ENCODE results near the gene TIMM17A.

TIMM17A gene

DNA sequence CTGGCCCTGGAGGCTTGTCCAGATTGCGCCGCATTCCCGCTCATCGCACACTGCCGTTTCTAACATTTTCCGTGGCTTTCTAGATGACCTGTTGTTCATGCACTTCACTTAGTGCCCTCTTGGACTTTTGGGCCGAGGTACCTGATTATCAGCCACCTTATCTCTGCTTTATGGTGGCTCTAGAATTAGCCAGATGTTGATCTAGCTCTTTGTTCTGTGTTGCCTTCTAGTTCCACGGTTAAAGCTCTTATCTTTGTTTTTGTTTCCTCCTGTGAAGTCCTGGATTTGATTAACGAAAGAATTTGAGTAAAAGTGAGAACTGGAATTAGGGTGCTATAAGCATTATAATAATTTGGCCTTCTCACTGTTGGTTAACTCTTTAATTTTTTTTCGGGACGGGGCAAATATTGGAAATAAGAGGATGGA, 28.1 kb downstream of the TIMM17A start:
- no peak for DNase-seq (ENCODE audit: low read depth)

DNA sequence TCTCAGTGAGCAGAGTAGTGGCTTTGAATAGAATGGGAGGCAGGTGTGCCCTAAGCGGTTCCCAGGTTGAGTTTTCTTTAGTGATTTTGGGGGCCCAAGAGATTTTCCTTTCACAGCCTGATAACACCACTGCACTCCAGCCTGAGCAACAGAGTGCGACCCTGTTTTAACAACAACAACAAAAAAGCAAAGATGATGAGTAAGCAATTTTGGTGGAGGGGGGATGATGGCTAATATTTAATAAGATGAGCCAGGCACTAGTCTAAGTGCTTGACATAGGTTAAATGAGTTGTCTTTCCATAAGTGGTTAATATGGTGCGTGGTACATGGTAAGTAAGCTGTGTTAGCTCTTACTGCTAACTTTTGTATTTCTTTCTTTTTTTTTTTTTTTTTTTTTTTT, 29.1 kb downstream of the TIMM17A start:
- DNase-seq (ENCODE audit: low read depth): no peak

DNA sequence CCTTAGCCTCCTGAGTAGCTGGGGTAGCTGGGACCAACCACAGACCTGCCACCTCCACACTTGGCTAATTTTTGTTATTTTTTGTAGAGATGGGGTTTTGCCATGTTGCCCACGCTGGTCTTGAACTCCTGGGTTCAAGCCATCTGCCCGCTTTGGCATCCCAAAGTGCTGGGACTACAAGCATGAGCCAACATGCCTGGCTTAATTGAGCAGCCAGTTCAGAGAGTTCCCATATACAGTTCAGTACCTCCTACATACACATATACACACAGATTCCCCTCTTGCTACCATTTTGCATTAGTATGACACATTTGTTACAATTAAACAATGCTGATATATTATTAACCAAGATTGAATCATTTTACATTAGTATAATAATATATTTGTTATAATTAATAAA, 30.1 kb downstream of the TIMM17A start:
- DNase-seq (ENCODE audit: low read depth): no peak

DNA sequence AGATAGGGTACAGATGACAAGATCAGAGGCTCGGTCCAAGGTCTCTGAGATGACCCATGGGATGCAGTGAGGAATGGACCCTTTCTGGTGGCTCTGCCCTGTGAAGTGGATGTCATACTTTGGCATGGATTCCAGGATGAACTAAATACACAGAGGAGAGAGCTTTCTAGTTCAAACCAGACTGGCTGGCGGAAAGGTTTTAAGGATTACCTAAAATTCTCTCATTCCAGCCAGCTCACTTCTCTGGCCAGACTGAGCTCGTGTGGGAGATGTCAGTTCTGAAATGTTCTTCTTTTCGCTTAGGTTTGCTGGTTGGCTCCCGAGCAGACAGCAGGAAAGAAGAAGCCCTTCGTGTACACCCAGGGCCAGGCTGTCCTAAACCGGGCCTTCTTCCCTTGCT, 33.3 kb downstream of the TIMM17A start:
- DNase-seq (ENCODE audit: low read depth): no peak

DNA sequence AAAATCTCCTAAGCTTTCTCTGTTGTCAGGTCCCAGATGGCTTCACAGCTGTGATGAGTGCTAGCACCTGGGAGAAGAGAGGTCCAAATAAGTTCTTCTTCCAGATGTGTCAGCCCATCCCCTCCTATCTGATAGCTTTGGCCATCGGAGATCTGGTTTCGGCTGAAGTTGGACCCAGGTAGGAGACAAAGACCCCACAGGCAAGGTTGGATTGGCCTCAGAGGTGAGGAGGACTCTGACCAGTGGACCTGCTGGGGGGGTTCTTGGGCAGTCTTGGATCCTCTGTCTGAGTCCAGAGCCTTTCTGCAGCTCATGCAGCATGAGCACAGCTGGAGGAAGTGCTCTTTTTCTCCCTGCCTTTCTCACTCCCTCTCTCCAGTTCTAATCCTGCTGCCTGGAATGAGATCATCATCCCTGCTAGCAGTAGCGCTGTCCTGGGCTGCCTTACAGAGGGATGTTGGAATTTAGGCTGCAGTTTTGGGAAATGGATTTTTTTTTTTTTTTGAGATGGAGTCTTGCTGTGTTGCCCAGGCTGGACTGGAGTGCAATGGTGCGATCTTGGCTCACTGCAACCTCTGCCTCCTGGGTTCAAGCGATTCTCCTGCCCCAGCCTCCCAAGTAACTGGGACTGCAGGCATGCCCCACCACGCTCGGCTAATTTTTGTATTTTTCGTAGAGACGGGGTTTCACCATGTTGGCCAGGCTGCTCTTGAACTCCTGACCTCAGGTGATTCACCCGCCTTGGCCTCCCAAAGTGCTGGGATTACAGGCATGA, 34.2 kb downstream of the TIMM17A start:
- DNase-seq (ENCODE audit: low read depth): no peak

DNA sequence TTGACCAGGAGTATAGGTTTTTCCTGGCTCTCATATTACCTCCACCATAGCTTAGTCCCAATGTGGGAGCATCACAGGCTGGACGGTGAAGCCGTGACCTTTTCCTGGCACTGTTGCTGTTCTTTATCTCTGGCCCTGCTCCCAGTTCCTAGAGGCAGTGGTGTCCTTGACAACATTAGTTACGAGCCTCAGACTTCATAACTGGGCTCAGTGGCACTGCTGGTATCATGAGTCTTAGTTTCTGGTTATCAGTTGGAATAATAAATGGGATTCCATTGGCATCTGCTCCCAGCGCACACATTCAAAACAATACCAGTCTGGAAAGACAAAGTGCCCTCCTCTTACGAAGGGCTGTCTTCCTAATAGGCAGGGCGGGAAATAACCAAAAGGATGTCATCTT, 35.1 kb downstream of the TIMM17A start:
- no peak for DNase-seq (ENCODE audit: low read depth)

DNA sequence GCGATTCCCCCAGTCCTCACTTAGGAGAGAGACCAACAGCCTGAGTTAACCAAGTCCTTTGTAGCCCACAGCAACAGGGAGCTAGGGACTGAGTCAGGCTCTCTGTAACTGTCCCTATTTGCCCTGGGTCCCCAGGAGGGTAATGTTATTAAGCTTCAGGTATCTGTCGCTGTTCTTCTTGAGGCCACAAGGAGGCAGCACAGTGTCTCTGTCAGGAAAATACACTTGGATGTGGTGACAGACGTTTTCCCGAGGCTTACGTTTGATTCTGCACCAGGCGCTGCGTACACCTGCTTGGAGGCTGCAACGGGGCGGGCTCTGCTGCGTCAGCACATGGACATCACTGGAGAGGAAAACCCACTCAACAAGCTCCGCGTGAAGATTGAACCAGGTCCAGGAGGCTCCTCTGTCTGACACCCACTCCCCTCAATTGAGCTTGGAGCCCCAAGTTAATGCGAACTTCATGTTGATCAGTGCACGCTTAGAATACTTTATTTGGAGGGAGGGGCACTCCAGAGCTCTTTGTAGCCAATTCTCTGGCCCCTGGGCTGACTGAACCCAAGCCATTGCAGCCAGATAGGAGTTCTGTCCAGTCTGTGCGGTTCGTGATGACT, 44.4 kb downstream of the TIMM17A start:
- no peak for DNase-seq (ENCODE audit: low read depth)

DNA sequence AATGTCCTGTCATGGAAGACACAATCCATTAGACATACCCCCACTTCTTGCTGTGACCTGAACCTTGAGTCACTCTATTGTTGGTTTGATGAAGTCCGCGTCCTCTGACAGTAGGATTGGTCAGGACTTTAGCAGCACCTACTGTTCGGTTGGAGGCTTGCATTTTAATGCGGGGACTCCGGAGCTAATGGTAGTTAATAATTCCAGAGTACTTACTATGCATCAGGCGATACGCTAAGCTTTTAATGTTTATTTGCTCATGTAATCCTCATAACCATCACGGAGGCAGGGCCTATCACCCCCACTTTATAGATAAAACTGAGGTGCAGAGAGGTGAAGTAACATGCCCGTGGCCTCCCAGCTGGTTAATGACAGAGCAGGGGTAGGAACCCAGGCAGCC, 47.2 kb downstream of the TIMM17A start:
- no peak for DNase-seq (ENCODE audit: low read depth)

DNA sequence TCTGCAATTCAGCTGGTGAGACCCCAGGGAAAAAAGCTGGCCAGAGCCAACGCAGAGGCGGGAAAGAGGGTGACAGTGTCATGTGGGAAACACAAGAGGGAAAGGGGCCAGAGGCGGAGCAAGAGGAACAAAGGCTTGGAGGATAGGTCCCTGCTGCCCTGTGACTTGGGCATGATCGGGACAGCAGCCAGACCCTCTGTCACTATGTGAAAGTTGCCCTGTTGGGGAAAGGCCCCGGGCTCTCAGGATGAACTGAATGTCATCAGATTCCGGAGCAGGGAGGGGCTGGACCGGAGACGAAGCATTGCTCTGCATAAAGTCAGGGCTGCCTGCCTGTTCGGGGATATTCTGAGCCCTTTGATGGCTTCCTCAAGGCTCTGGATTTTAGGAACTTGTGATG, 49.4 kb downstream of the TIMM17A start:
- no peak for DNase-seq (ENCODE audit: low read depth)

DNA sequence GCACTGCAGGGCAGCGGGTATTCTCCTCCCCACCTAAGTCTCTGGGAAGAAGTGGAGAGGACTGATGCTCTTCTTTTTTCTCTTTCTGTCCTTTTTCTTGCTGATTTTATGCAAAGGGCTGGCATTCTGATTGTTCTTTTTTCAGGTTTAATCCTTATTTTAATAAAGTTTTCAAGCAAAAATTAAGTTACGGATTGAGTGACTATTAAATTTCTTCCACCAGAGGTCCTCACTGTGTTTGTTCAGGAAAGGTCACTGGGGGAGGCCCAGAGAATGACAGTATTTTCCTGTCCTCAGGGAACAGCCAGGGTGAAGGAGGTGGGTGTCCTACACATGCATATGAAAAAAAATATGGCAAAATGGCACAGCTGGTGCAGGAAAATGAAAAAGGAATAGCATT, 50.7 kb downstream of the TIMM17A start:
- no peak for DNase-seq (ENCODE audit: low read depth)

DNA sequence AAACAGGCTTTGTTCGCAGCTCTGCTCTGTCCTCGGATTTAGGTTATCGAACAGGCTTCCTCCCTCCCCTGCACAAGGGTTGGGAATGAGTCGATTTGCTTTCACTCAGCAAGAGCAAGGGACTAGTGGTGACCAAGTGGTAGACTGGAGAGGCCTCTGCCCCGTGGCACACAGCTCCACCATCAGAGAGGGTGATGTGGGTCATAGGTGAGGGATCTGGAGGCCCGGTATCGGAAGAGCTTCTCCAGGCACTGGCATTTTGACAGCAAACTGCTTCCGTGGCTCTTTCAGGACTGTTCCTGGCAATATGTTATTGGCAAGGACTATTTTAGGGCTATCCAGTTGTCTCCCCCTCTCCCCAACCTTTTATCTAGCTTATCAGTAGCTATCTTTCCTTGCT, 52.0 kb downstream of the TIMM17A start:
- no peak for DNase-seq (ENCODE audit: low read depth)

DNA sequence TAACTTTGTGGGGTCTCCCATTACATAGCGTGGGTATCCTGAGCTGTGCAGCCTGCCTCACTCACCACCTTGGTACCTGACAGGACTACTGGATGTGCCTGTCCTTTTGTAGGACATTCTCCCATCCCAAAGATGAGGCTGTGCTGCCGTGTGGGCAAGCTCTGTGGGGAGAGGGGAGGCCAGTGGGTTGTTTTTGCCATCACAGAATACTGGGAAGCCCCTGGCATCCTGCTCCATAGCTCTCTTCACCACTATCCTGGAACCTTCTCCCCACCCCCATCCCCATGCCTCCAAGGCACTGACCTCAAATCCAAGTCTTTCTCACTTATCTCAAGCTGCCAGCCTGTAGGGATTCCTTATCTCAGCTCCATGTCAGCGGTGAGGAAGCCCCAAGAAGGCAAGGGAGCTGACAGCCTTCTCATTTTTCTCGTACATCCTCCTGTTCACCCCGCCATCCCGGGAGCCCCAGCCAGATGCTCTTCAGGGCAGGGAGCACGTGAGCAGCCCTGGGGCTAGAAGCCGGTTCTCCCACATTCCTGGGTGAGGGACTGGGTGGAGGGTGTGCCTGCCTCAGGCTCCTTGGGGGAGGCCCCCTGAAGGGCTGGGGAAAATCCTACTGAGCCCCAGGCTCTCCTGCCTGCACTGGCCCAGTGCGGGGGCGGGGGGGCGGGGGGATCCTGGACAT, 52.6 kb downstream of the TIMM17A start:
- no peak for DNase-seq (ENCODE audit: low read depth)

DNA sequence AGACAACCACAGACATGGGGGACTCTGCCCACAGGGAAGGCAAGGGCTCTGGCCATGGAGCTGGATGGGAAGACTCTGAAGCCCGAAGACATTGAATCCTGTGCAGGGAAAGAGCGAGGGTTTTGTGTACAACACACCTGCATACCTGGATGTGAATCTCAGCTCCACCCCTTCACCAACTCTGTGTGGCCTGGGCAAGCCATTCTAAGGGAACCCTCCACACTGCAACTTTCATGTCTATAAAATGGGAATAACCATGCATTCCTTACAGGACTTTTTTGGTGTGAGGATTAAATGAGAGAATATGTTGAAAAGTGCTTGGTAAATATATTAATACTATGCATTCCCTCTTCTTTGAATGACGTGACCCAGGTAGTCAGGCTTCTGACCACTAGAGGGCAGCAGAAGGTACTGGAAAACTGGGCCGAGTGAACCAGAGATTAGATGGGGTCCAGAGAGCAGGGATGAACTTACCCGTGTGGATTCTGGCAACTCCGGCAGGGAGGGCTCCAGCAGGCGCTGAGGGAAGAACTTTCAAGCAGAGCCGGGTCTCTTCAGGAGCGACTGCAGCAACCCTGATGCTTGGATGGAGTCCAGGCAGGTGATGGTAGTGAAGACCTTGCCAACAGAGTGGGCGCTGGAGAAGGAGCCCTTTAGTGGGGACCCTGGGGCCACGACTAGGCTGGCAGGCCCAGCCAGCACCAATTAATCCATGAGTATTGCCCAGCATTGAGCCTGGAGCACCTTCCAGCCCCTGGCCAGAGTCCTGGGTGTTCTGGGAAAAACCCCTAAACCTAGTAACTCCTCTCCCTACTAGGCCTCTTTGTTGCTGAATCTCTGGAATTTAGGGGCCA, 54.2 kb downstream of the TIMM17A start:
- peak; percentile 54 for DNase-seq (ENCODE audit: low read depth)

DNA sequence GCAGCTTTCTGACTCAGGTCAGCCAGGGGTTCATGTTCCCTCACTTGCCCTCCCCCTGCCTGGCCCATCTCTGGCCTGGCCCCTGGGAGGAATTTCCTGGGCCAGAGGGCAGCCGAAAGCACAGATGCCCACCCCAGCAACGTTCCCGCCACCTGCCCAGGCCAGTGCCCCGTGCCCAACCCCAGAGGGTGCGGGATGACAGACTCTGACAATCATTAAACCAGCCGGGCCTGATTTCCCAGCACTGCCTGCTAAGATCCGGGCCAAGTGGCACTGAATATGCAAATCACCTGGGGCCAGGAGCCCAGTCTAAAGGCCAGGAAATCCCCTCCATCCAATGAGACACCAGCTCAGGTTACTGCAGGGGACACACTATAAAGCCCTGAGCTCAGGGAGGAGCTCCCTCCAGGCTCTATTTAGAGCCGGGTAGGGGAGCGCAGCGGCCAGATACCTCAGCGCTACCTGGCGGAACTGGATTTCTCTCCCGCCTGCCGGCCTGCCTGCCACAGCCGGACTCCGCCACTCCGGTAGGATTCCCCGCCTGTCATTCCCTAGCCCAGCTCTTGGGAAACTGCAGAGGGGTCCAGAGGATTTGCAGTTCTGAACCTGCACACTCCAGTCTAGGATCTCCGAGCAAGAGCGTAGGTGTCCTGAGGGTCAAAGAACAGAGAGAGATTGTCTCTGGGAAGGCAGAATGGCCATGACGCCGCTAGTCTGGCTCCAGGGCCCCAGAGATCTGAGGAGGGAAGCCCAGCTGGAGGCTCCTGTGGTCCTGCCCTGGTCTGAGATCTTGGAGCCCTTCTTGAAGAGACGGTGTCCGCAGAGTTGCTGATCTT, 55.1 kb downstream of the TIMM17A start, which contains the start of gene ELF3:
Gene ELF3, plus strand, starts transcription at position 408 of the 836 bp plus-strand sequence. CDS start 550 bp downstream, outside the sequence.
- DNase-seq (ENCODE audit: low read depth): no peak

DNA sequence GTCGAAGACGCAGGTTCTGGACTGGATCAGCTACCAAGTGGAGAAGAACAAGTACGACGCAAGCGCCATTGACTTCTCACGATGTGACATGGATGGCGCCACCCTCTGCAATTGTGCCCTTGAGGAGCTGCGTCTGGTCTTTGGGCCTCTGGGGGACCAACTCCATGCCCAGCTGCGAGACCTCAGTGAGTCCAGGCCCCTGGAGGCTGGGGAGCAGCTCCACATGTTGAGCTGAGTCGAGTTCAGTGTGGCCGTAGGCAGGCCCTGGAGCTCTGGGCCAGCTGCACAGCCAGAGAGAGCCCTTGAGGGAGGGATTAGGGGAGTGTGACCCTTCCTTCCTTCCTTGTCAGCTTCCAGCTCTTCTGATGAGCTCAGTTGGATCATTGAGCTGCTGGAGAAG, 56.7 kb downstream of the TIMM17A start:
- no peak for DNase-seq (ENCODE audit: low read depth)

DNA sequence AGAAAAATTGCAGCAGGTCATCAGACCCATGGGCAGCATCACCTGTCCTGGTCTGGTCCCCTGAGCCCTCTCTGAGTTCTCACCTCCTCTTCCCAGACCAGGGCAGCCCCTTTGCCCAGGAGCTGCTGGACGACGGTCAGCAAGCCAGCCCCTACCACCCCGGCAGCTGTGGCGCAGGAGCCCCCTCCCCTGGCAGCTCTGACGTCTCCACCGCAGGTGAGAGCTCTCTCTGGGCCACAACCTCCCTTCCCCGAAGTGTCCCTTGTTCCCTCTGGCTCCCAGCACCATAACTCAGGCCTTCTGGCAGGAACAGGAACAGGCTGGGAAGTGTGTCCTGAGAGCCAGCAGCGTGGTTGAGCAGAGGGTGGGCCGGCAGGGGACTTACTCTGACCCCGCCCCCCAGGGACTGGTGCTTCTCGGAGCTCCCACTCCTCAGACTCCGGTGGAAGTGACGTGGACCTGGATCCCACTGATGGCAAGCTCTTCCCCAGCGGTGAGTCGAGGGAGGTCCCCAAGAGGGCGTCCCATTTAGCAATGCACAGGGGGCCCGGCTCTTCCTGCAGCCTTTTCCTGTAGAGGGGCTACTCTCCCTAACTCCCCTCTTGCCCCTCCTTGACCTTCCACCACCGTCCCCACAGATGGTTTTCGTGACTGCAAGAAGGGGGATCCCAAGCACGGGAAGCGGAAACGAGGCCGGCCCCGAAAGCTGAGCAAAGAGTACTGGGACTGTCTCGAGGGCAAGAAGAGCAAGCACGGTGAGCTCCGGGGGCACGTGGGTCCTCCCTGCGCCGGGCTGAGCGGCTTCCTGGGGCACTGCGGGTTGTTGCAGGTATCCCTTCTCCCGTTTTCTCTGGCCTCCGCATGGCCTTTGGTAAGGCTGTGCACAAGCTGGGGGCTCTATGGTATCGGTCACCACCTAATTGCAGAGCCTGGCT, 57.5 kb downstream of the TIMM17A start:
- DNase-seq (ENCODE audit: low read depth): no peak

DNA sequence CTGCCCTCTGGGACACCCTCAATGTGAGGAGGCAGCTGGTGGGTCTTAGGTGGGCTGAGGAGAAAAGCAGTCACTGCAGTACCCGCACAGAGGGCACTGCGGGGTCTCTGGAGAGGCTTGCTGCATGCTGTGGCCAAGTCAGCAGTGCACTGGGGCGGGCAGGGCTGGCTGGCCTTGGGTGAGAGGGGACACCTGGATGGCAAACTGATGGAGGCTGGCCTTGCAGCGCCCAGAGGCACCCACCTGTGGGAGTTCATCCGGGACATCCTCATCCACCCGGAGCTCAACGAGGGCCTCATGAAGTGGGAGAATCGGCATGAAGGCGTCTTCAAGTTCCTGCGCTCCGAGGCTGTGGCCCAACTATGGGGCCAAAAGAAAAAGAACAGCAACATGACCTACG, 58.3 kb downstream of the TIMM17A start:
- DNase-seq (ENCODE audit: low read depth): no peak

DNA sequence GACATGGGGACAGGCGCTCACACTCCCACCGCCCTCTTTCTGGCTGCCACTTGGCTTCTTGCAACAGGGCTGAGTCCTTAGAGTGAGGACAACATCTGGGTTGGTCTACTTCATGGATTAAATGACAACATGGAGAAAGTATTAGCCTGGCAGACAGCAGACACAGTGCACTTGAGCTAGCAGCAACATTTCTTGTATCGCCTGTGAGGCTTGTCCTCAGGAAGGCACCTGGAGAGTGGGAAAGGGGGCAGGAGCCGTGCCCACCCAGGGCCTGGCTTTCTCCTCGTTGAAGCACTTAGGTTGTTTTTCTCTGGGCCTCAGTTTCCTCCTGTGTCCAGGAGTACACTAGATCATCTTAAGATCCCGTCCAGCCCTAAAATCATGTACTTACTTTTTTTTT, 58.8 kb downstream of the TIMM17A start:
- no peak for DNase-seq (ENCODE audit: low read depth)

DNA sequence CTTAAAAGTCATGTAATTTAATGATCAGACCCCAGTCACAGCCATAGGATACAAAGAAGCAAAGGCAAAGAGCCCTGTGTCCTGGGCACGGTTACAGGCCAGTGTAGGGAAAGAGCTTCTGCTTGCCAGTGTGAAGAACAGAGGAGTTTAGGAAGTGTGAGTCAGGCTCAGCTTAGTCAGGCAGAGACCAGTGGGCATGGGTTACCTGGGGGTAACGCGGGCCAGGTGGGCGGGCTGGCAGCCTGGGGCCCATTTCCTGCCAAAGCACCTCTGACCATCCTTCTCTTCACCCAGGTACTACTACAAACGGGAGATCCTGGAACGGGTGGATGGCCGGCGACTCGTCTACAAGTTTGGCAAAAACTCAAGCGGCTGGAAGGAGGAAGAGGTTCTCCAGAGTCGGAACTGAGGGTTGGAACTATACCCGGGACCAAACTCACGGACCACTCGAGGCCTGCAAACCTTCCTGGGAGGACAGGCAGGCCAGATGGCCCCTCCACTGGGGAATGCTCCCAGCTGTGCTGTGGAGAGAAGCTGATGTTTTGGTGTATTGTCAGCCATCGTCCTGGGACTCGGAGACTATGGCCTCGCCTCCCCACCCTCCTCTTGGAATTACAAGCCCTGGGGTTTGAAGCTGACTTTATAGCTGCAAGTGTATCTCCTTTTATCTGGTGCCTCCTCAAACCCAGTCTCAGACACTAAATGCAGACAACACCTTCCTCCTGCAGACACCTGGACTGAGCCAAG, 59.8 kb downstream of the TIMM17A start:
- no peak for DNase-seq (ENCODE audit: low read depth)

DNA sequence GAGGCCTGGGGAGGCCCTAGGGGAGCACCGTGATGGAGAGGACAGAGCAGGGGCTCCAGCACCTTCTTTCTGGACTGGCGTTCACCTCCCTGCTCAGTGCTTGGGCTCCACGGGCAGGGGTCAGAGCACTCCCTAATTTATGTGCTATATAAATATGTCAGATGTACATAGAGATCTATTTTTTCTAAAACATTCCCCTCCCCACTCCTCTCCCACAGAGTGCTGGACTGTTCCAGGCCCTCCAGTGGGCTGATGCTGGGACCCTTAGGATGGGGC, 60.3 kb downstream of the TIMM17A start:
- DNase-seq (ENCODE audit: low read depth): no peak

Measured in GM04504 (cell line).